GM21423 (cell line): Measurements from ENCODE around the gene DPYSL5.
"Not testable (repeated sequence)": the region's sequence is repeated elsewhere in the genome, so short reads cannot be mapped to it uniquely, and the experiment has no call there.

Experiments
- ATAC-seq: cut with Tn5 transposase; IDR thresholded peaks from one replicate; pipeline ENCODE4 v1.9.1; 2021; ENCODE audit warnings: mild to moderate bottlenecking, moderate library complexity; ENCODE audit not compliant: unreplicated experiment

The DPYSL5 gene, protein sequence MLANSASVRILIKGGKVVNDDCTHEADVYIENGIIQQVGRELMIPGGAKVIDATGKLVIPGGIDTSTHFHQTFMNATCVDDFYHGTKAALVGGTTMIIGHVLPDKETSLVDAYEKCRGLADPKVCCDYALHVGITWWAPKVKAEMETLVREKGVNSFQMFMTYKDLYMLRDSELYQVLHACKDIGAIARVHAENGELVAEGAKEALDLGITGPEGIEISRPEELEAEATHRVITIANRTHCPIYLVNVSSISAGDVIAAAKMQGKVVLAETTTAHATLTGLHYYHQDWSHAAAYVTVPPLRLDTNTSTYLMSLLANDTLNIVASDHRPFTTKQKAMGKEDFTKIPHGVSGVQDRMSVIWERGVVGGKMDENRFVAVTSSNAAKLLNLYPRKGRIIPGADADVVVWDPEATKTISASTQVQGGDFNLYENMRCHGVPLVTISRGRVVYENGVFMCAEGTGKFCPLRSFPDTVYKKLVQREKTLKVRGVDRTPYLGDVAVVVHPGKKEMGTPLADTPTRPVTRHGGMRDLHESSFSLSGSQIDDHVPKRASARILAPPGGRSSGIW

DNA sequence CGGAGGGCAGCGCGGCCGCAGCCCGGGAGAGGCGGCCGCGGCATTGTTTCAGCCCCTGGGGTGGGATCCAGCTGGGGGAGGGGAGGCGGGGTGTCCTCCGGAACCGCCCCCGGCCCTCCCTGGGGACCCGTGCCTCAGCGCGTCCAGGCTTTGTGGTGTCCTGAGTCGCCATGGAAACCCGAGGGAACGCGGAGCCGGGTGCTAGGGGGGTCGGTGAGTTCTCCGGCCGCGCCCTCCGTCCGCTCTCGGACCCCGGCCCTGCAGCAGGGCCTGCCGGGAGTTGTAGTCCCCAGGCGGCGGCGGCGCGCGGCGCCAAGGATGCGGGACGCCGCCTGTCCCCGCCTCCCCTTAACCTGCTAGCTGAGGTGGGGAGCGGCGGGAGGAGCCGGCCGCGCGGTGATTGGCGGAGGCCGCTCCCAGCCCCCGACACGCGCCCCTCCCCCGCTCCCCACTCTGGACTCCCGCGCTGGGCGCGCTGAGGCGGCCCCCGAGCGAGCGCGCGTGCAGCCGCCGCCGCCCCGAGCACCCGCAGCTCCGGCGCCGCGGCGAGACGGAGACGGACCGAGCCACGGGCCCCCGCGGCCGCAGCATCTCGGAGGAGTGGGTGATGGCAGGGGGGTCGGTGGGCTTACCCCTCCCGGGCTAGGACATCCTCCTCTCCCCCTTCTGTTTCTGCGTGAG lies at the start of gene DPYSL5:
TSS of gene DPYSL5 (plus strand) at position 478 of the 681 bp plus-strand sequence. CDS start 50,368 bp downstream, outside the sequence.
- ATAC-seq: no peak

DNA sequence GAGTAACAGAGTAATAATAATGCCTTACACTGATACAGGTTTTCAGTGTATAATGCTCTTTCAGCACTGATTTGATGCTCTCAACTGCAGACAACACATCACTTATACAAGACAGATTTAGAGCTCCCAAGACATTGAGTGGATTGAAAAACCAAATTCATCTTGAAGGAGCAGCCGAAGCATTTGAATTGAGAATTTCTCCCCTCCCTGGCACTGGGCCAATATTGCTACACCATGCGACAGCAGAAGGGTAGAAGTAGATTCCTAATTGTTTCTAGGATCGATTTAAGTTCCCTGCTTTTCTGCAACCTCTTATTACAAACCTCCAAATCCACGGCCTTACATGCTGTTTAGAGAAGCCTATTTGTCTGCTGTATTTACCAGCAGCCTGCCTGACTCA lies 46.6 kb upstream of the DPYSL5 start:
- ATAC-seq: no peak

DNA sequence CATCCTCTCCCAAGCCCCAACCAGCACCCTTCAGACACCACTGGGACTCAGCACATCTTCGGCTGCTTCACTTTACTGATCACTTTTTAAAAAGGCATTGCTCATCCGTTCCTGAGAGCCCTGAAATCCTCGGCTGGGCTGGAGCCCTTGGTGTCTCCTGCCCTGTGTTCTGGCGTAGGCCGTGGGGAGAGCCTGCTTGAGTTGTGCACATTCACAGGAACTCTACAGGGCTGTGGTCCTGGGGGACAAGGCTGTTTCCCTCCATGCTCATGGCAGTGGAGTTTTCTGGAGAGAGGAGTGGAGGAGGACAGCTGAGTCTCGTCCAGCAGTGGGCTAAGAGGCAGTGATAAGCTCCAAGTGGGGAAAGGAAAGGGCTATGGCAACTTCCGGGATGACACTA lies 46.1 kb upstream of the DPYSL5 start:
- no peak for ATAC-seq

DNA sequence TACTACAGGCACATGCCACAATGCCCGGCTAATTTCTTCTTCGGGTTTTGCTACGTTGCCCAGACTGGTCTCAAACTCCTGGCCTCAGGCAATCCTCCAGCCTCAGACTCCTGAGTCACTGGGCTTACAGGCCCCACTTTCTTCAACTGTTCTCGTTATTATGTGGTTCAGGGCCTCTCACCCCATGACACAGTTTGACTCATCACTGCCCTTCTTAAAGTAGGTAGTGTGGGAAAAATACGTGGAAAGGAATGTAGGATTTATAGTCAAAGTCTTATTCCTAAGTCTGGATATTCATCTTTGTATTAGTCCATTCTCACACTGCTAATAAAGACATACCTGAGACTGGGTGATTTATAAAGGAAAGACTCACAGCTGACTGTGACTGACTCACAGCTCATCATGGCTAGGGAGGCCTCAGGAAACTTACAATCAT lies 42.7 kb upstream of the DPYSL5 start:
- ATAC-seq: no peak

DNA sequence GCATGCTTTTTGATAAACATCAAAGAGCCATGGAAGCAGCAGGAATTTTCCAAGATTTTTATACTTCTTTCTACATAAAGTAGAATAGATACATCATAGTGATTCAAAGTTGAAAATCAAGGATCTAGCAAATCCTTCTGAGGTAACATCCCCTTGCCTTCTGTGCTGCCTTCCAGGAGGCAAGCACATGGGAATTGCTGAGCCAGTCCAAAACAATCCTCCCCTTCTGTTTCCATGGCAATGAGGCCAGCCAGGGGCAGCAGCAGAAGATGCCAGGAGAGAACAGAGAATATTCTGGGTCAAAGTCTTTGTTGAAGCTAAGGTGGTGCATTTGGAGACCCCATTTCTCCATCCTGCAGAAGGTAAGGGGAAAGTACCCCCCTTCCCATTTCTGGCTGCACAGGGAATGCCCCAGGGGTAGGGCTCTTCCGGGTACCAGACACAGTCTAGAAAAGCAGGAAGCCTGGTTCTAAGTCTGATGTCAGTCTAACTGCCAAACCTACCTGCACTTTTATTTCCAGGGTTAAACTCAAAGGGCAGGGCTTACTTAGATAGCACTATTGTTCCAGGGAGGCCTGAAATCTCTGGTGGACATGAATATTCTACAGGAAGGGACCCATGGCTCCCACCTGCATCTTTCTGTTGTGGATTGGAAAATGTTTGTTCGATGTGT lies 40.0 kb upstream of the DPYSL5 start:
- ATAC-seq: no peak

DNA sequence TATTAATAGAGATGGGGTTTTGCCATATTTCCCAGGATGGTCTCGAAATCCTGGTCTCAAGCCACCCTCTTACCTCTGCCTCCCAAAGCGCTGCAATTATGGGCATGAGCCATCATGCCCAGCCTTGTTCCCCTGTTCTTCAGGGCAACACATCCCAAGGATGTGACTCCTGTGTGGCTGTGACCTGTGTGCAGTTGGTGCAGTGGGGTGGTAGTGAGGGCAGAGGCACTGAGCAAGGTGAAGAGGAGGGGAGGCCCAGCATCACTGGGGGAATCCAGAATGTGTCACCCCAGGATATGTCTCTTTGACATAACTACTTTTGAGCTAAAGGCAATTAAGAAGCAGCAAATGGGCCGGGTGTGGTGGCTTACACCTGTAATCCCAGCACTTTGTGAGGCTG lies 38.7 kb upstream of the DPYSL5 start:
- no peak for ATAC-seq

DNA sequence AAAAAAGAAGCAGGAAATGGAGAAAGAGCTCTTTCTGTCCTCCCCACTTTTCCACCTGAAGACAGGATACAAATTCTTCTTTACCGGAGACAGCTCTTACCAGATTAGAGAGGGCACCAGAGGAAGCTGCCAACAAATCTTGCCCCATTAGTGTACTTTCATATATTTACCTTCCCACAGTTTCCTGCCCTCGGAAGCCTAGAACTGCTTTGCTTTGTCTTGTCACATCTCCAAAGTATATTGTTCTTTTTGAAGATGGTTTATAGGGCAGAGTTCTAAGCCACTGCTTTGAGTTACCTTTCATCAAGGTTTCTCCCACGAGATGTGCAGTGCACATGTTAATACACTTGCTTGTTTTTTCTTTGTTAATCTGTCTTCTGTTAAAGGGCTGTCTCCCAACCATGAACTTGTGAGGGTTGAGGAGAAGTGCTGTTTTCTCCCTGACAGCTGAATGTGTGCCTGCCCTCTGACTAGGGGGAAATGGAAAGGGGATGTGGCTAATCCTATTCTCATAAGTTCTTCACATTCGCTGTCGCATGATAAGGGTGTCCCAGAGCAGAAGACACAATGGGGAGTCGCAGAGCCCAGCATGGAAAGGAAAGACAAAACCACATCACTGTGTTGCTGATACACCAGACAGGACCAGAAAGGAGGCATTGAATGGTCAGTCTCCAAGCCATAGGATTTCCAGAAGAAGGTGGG lies 37.9 kb upstream of the DPYSL5 start:
- no peak for ATAC-seq

DNA sequence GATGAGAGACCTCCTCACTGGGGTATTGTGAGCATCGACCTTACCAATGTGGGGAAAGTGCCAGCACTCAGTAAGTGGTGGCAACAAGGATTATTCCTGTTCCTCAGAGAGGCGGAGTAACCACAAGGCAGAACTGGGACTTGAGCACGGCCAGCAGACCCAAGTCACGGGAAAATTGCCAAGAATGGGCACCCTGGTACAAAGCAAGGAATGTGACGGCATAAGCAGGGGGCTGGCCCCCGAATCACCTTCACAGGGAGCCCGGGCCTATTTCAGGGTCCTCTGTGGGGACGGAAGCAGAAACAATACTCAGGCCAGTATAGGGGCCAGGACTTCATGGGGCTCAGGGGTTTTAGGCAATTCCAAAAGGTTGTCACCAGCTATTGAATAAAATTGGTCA lies 36.7 kb upstream of the DPYSL5 start:
- ATAC-seq: no peak

DNA sequence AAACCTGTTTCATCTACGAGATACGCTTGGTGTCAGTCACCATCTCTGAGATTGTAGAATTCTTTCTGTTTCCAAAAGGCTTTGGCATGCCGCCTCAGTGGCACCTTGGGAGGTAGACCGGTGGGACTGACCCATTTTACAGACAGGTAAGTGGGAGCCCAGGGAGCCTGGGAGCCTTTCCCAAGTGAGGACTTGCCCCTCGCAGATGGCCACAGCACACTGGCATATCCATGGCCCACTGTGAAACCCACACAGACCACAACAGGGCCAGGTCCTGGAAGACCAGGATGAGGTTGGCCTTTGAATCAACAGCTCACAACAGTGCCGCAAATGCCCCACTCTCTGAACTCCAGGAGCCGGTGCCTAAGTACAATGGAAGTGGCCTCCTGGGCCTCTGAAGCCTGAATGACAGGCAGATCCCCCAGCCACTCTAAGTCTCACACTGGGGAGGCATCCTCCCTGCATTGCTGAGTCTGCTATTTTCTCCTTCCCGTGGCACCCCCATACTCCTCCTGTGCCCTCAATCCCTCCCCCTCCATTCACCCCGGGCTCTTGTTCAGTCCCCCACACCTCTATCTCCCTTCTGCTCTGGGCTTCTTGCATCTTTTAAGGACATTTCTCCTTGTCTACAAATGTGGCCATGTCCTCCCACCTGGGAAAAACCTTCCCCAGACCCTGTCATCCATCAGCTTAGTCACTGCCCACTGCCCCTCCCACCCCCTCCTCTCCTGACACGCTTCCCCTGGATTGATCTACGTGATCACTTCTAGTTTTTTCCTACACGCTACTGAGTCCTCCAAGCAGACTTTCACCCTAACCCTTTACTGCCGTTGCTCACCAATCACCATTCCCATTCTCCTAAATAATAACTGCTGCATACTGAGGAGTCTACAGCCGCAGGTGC lies 35.9 kb upstream of the DPYSL5 start:
- ATAC-seq: no peak

DNA sequence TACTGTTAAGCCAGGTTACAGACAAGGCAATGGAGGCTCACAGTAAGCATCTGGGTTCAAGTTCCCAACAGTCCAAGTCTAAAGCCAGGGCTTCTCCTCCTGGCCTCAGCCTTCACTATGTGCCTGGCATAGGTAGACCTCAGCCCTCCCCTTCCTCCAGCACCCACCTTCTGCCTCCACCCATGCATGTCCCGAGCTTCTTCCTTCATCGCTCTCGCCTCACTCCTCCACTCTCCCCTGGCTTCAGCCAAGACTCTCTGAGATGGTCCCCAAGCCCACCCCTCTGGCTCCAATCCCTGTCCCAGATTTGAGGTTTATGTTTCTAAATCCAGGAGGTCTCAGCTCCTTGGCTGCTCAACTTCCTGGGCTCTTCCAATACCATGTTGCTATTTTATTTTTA lies 35.2 kb upstream of the DPYSL5 start:
- no peak for ATAC-seq

DNA sequence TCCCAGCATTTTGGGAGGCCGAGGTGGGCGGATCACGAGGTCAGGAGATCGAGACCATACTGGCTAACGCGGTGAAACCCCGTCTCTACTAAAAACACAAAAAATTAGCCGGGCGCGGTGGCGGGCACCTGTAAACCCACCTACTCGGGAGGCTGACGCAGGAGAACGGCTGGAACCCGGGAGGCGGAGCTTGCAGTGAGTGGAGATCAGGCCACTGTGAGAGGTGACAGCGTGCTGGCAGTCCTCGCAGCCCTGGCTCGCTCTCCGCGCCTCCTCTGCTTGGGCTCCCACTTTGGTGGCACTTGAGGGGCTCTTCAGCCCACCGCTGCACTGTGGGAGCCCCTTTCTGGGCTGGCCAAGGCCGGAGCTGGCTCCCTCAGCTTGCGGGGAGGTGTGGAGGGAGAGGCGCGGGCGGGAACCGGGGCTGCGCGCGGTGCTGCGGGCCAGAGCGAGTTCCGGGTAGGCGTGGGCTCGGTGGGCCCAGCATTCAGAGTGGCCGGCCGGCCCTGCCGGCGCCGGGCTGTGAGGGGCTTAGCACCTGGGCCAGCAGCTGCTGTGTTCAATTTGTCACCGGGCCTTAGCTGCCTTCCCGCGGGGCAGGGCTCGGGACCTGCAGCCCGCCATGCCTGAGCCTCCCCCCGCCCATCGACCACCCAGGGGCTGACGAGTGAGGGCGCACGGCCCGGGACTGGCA lies 33.7 kb upstream of the DPYSL5 start:
- ATAC-seq: not testable (repeated sequence)

DNA sequence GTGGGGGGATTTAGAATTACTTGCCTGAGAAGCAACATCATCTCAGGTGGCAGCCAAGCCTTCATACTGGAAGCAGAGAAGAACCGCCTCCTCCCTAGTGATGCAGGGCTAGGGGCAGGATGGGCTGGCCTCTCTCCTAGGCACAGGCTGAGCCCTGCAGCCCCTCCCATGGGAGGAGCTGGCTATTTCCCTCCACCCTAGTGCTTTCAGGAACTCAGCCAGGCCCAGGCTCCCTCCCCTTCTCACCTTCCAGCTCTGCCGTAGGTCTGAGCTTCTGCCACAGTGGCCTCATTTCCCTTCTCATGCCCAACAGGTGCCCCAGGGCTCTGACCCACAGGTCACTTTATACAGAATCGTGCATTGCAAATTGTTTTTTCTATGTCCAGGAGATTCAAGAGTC lies 31.0 kb upstream of the DPYSL5 start:
- ATAC-seq: no peak

DNA sequence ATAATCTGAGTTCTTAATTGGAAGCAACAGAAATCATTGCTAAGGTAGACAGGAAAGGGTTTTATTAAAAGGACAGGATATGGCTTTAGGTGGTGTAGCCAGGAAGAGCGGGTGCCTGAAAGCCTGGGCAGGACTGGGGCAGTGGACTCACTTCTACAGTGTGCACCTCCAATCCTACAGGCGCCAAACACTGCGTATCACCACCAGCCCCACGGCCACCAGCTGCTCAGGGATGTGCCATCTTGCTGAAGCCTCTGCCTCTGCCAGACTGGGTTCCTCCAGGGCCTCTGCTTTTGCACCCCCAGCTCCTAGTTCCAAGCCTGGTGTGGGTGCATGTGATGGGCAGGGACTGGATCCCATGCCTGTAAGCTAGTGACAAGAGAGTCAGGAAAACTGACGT lies 29.7 kb upstream of the DPYSL5 start:
- ATAC-seq: no peak

DNA sequence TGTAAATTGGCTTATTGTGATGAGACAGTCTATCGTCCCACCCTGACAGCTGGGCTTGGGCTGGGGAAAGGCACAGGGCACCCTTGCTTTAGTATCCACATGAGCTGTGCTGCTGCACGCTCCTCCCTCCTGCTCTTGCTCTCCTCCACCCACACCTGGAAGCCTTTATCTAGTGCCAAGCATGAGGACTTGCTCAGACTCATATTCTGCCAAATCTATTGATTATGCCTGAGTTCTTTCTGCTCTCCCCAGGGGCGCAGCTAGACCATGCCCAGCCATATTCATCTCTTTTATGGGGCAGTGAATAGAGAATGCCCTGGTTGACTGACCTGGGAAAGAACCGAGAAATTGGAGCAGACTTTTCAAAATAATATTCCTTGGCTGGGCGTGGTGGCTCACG lies 29.0 kb upstream of the DPYSL5 start:
- no peak for ATAC-seq

DNA sequence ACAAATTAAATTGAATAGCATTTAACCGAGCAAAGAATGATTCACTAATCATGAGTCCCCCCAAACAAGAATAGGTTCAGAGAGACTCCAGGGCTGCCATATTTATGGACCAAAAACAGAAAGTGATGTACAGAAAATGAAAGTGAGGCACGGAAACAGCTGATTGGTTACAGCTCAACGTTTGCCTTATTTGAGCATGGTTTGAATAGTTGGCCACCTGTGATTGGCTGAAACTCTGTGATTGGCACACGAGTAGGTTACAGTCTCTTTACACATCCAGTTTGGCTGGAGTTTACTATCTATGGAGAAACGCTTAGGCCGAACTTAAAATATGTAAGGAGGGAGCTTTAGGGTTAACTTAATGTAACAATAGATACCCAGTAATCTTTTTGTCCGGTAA lies 27.0 kb upstream of the DPYSL5 start:
- no peak for ATAC-seq

DNA sequence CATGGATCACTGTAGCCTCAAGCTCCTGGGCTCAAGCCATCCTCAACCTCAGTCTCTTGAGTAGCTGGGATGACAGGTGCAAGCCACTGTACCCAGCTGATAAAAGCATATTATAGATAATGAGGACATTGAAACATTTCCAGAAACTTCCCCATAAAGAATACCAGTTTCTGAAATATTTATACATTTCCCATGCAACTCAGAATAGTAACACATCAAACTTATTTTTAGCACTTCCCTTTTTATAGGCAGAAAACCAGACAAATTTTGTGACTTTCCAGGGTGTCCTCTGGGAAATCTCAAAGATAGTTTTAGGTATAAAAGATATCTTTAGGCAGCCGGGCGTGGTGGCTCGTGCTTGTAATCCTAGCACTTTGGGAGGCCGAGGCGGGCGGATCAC lies 25.1 kb upstream of the DPYSL5 start:
- no peak for ATAC-seq

DNA sequence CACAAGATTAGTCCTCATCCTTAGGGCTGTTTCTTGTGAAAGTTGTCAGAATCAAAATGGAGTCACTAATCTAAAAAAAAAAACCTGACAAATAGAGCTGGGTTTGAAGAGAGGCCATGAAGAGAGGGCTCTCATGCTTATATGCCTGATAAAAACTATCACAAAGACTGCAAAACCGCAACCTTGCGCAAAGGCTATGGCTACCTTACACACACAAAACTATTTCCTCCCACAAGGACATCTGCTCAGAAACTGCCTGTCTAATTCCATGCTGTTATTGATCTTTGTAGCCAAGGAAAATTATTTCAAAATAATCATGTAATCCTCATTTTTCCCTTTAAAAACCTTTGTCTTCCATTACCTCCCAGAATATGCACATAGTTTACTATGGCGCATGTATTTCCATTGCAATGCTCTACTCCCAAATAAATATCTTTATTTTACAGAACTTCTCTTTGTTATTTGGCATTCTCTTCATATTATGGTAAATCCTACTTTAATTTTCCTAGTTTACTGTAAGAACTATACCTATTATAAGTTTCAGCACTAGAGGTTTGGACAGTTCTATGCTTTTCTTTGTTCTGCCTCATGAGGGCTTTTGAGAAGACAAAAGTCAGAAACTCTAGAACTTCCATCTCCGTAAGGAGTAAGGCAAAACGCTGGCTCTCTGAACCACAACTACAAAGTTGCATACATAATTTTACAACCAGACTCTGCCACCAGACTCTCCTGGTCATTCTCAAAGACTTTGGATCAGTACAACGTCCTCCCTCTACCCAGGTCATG lies 9.6 kb upstream of the DPYSL5 start:
- no peak for ATAC-seq

DNA sequence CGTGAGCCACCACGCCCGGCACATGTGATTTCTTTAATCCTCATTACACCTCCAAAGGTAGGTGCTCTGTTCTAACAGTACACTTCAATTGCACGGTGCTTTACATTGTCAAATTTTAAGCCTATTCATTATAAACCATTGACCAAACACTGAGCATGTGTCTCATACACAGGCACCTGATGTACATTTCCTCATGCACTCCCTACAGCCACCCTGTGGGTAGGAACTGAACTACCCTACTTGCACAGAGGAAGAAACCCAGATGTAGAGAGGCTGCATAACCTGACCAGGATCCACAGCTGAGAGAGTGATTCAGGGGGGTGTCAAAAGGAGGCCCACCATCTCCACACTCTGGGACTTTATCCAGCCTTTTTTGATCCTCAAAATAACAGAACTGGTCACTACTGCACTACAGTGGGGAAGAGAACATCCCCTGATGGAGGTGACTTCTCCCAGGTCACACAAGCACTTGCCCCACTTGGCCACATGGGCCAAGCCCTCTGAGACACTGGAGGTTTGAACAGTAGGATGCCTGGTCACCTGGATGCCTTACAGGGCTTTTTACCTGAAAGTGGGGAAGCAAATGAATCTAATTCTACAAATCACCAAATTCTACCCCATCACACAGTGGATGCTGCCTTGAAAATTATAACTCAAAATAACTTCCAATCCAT lies 6.9 kb upstream of the DPYSL5 start:
- no peak for ATAC-seq
